ENCODE results near the gene ILF2. TPM values are rescaled to one million over a fixed set of nuclear protein-coding genes. Genes with fewer than 3 reads are reported as not detected.

Gene ILF2
- total RNA-seq, 1 experiment from 2014 or later: 420 TPM

DNA sequence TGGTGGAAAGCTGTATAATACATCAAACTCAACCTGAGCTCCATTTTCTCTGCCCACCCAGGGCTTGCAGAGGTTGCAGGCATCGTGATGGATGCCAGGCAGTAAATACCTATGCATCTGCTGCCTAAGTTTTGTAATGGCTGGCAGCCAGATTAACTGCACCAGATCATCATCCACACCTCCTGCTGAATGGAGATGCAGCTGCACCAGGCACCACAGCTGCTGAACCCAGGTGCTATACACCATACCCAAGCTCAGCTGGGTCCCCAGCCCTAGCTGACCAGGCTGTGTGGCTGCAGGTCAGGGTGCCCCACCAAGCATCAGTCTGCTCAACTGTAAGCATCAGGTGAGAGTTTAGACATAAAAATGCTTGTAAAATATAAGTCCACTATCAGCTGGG, 19.0 kb downstream of the ILF2 start:
- Histone ChIP-seq H3K27me3 (replicated peaks; ENCODE audit: insufficient read depth, low read depth, low read length, poor library complexity) (no peaks in the 10 kb centered on the region), H3K4me3 (ENCODE audit: low read depth, low read length, poor library complexity, severe bottlenecking) (no peak overlapping the region), H3K9me3 (ENCODE audit: low read depth, low read length, poor library complexity, severe bottlenecking) (no peaks in the 10 kb centered on the region), H3K27ac (ENCODE audit: low read depth, low read length, poor library complexity, severe bottlenecking) (no peak overlapping the region), H3K4me1 (ENCODE audit: insufficient read depth, low read length, poor library complexity, severe bottlenecking) (no peaks in the 10 kb centered on the region), H3K36me3 (ENCODE audit: insufficient read depth, low read length, poor library complexity, severe bottlenecking) (peaks cover 8% of the 10 kb centered on the region)
- TF ChIP-seq, protein P1, sequence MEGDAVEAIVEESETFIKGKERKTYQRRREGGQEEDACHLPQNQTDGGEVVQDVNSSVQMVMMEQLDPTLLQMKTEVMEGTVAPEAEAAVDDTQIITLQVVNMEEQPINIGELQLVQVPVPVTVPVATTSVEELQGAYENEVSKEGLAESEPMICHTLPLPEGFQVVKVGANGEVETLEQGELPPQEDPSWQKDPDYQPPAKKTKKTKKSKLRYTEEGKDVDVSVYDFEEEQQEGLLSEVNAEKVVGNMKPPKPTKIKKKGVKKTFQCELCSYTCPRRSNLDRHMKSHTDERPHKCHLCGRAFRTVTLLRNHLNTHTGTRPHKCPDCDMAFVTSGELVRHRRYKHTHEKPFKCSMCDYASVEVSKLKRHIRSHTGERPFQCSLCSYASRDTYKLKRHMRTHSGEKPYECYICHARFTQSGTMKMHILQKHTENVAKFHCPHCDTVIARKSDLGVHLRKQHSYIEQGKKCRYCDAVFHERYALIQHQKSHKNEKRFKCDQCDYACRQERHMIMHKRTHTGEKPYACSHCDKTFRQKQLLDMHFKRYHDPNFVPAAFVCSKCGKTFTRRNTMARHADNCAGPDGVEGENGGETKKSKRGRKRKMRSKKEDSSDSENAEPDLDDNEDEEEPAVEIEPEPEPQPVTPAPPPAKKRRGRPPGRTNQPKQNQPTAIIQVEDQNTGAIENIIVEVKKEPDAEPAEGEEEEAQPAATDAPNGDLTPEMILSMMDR (conservative IDR thresholded peaks at IDR 0.05; ENCODE audit: low read depth, low read length): no peak
- no peak for TF ChIP-seq EZH2 (IDR thresholded peaks at IDR 0.05; ENCODE audit: borderline replicate concordance, low read depth, low read length, poor library complexity, severe bottlenecking)
- CTCF ChIA-PET: no interaction called here
- no TSS peak for BruUV-seq (replicated peaks)
- POLR2A ChIA-PET (ENCODE audit: low non-redundant PET): no interaction called here
- DNase-seq (ENCODE audit: low spot score): no peak
- intact Hi-C loops (cut with micrococcal nuclease; ENCODE audit: unreplicated experiment): no loop called here

DNA sequence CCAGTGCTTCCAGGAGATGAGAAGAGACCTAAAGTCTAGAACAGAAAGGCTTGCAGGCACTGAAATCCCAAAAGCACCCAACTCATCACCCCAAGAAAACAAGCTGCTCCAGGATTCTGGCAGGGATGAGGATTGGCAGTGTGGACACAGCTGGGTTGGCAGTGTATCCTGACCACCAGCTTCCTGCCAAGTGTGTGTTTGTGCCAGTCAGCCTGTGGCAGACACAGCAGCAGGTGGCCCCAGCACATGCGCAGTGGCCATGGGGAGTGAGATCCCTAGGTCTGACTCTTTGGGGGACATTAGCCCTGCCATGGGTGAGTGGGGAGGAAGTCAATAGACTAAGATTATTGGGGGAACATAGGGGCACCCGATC, 20.9 kb downstream of the ILF2 start:
- Histone ChIP-seq H3K9me3 (ENCODE audit: low read depth, low read length, poor library complexity, severe bottlenecking) (no peaks in the 10 kb centered on the region), H3K27ac (ENCODE audit: low read depth, low read length, poor library complexity, severe bottlenecking) (no peak overlapping the region), H3K4me3 (ENCODE audit: low read depth, low read length, poor library complexity, severe bottlenecking) (no peak overlapping the region), H3K36me3 (ENCODE audit: insufficient read depth, low read length, poor library complexity, severe bottlenecking) (peaks cover 27% of the 10 kb centered on the region), H3K4me1 (ENCODE audit: insufficient read depth, low read length, poor library complexity, severe bottlenecking) (no peaks in the 10 kb centered on the region), H3K27me3 (replicated peaks; ENCODE audit: insufficient read depth, low read depth, low read length, poor library complexity) (no peaks in the 10 kb centered on the region)
- no peak for DNase-seq (ENCODE audit: low spot score)
- POLR2A ChIA-PET (ENCODE audit: low non-redundant PET): no interaction called here
- TF ChIP-seq EZH2 (IDR thresholded peaks at IDR 0.05; ENCODE audit: borderline replicate concordance, low read depth, low read length, poor library complexity, severe bottlenecking): no peak
- TF ChIP-seq, protein P1 (conservative IDR thresholded peaks at IDR 0.05; ENCODE audit: low read depth, low read length): no peak
- BruUV-seq (replicated peaks): no TSS peak
- intact Hi-C loops (cut with micrococcal nuclease; ENCODE audit: unreplicated experiment): no loop called here
- CTCF ChIA-PET: no interaction called here

DNA sequence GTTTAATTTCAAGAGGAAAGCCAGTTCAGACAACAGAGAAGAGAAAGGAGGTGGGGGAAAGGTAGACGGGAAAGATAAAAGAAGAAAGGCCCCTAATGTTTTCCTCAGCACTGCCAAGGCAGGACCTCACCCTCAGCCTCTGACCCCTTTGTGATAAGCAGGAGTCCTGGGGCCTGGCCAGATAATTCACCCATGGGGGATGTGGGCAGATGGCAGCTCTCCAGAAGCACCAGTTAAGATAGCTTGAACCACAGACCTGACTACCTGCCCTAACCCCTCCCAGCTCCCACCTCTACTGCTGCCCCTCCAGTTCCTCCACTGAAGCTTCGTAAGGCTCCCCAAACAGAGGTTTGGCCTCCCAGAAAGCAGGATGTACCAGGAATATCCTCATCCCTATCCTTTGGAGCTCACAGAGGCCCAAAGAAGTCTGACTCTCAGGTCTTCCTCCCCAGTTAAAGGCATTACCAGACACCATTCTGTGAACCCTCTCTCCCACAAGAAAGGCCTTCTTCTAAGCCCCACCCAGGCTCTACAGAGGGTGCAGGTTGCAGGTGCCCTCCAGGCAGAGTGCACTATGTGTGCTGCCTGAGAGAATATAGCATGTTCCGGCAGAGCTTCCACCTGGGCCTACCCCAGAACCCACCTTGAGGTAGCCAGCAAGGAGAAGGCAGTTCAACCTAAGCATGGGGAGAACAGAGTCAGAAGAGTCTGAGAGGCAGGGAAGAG, 21.5 kb downstream of the ILF2 start:
- H3K27ac ChIP-seq (ENCODE audit: low read depth, low read length, poor library complexity, severe bottlenecking): no peak overlapping the region
- no peaks in the 10 kb centered on the region for H3K9me3 ChIP-seq (ENCODE audit: low read depth, low read length, poor library complexity, severe bottlenecking)
- no peak overlapping the region for H3K4me3 ChIP-seq (ENCODE audit: low read depth, low read length, poor library complexity, severe bottlenecking)
- intact Hi-C loops (cut with micrococcal nuclease; ENCODE audit: unreplicated experiment): no loop called here
- peaks cover 32% of the 10 kb centered on the region for H3K36me3 ChIP-seq (ENCODE audit: insufficient read depth, low read length, poor library complexity, severe bottlenecking)
- TF ChIP-seq, protein P1 (conservative IDR thresholded peaks at IDR 0.05; ENCODE audit: low read depth, low read length): no peak
- no peak for TF ChIP-seq EZH2 (IDR thresholded peaks at IDR 0.05; ENCODE audit: borderline replicate concordance, low read depth, low read length, poor library complexity, severe bottlenecking)
- H3K27me3 ChIP-seq (replicated peaks; ENCODE audit: insufficient read depth, low read depth, low read length, poor library complexity): no peaks in the 10 kb centered on the region
- ChIA-PET POLR2A (ENCODE audit: low non-redundant PET) (no interaction called here), CTCF (no interaction called here)
- no TSS peak for BruUV-seq (replicated peaks)
- no peak for DNase-seq (ENCODE audit: low spot score)
- H3K4me1 ChIP-seq (ENCODE audit: insufficient read depth, low read length, poor library complexity, severe bottlenecking): no peaks in the 10 kb centered on the region

All from A673 (cell line).